GM18873 (cell line): ENCODE measurements around the gene DAO.
"Not testable (repeated sequence)": the region's sequence is repeated elsewhere in the genome, so short reads cannot be mapped to it uniquely, and the experiment has no call there.

Experiments used
- ATAC-seq: cut with Tn5 transposase; IDR thresholded peaks from one replicate; pipeline ENCODE4 v1.9.1; 2021; ENCODE audit warnings: mild to moderate bottlenecking, moderate library complexity, moderate number of reproducible peaks; ENCODE audit not compliant: unreplicated experiment, low FRiP score

Gene DAO

GRCh38 chr12:108847705-108848104 is 32.2 kb upstream of the DAO start:
- no peak for ATAC-seq

GRCh38 chr12:108849660-108850059 is 30.2 kb upstream of the DAO start:
- ATAC-seq = no peak

- ATAC-seq = no peak
Measured at GRCh38 chr12:108850854-108851573, 28.9 kb upstream of the DAO start.

- ATAC-seq = no peak
Measured at GRCh38 chr12:108852674-108853309, 27.1 kb upstream of the DAO start.

GRCh38 chr12:108853426-108853825 is 26.5 kb upstream of the DAO start:
- ATAC-seq = no peak

- ATAC-seq = no peak
Measured at GRCh38 chr12:108853981-108854446, 25.9 kb upstream of the DAO start.

- ATAC-seq = no peak
Measured at GRCh38 chr12:108854451-108855283, 25.2 kb upstream of the DAO start.

GRCh38 chr12:108855284-108856169 is 24.4 kb upstream of the DAO start:
- no peak for ATAC-seq

GRCh38 chr12:108856170-108856427 is 23.8 kb upstream of the DAO start:
- no peak for ATAC-seq

GRCh38 chr12:108856428-108857157 is 23.3 kb upstream of the DAO start:
- peak; percentile 32 for ATAC-seq

- no peak for ATAC-seq
Measured at GRCh38 chr12:108857158-108857407, 22.8 kb upstream of the DAO start.

GRCh38 chr12:108858311-108859074 is 21.4 kb upstream of the DAO start:
- ATAC-seq = no peak

GRCh38 chr12:108859141-108859922 is 20.6 kb upstream of the DAO start:
- ATAC-seq = not testable (repeated sequence)

GRCh38 chr12:108859923-108860291 is 20.0 kb upstream of the DAO start:
- ATAC-seq = no peak

GRCh38 chr12:108860443-108860842 is 19.4 kb upstream of the DAO start:
- ATAC-seq = no peak

- ATAC-seq = no peak
Measured at GRCh38 chr12:108861878-108862587, 17.9 kb upstream of the DAO start.

- ATAC-seq = no peak
Measured at GRCh38 chr12:108862588-108862959, 17.3 kb upstream of the DAO start.

GRCh38 chr12:108865169-108865568 is 14.7 kb upstream of the DAO start:
- no peak for ATAC-seq
